ENCODE measurements around the gene RAE1. TPM values are rescaled to one million over a fixed set of nuclear protein-coding genes. Genes with fewer than 3 reads are reported as not detected.

The RAE1 gene
- total RNA-seq, 3 donors from 2014 or later (not counting 1 experiment from before 2014, with no cell fraction given): 50.3 to 66.8 (median 52.5) TPM

GRCh38 chr20:57317789-57318371 is 33.2 kb upstream of the RAE1 start:
- Histone ChIP-seq H3K27me3 (ENCODE audit: control insufficient read depth, insufficient read depth, low read length) (no peaks in the 10 kb centered on the region), H3K36me3 (ENCODE audit: control insufficient read depth, insufficient read depth, low read length) (no peaks in the 10 kb centered on the region), H3K9me3 (ENCODE audit: control insufficient read depth, insufficient read depth, low read length) (no peaks in the 10 kb centered on the region), H3K27ac (ENCODE audit: low read length) (no peak overlapping the region), H3K4me1 (ENCODE audit: control insufficient read depth, insufficient read depth, low read length) (peaks cover 19% of the 10 kb centered on the region), H3K4me3 (ENCODE audit: low read length) (no peak overlapping the region)
- peak; percentile 14 to 25 for DNase-seq
- H3K4me1 Mint-ChIP-seq: peaks cover 0 to 28% of the 10 kb centered on the region in 2 donors
- peak overlapping the region; percentile 13 for H3K4me3 Mint-ChIP-seq
- no peaks in the 10 kb centered on the region for H3K9me3 Mint-ChIP-seq
- intact Hi-C loops (cut with micrococcal nuclease): no loop called here
- no peaks in the 10 kb centered on the region for H3K36me3 Mint-ChIP-seq
- H3K27ac Mint-ChIP-seq: peak overlapping the region in 1 of 2 donors; percentile 11
- H3K27me3 Mint-ChIP-seq (ENCODE audit: low read depth in 2 of 2): peaks cover 33 to 46% of the 10 kb centered on the region in 2 donors
- TF ChIP-seq, protein P1, sequence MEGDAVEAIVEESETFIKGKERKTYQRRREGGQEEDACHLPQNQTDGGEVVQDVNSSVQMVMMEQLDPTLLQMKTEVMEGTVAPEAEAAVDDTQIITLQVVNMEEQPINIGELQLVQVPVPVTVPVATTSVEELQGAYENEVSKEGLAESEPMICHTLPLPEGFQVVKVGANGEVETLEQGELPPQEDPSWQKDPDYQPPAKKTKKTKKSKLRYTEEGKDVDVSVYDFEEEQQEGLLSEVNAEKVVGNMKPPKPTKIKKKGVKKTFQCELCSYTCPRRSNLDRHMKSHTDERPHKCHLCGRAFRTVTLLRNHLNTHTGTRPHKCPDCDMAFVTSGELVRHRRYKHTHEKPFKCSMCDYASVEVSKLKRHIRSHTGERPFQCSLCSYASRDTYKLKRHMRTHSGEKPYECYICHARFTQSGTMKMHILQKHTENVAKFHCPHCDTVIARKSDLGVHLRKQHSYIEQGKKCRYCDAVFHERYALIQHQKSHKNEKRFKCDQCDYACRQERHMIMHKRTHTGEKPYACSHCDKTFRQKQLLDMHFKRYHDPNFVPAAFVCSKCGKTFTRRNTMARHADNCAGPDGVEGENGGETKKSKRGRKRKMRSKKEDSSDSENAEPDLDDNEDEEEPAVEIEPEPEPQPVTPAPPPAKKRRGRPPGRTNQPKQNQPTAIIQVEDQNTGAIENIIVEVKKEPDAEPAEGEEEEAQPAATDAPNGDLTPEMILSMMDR (IDR thresholded peaks at IDR 0.05): no peak
- ATAC-seq: peak; percentile 62 to 88 (median 71)
- 68% methylated on average over 14 of the region's 14 CpGs for WGBS (ENCODE audit: insufficient coverage)

- Histone ChIP-seq H3K4me1 (ENCODE audit: control insufficient read depth, insufficient read depth, low read length) (peaks cover 19% of the 10 kb centered on the region), H3K27me3 (ENCODE audit: control insufficient read depth, insufficient read depth, low read length) (no peaks in the 10 kb centered on the region), H3K9me3 (ENCODE audit: control insufficient read depth, insufficient read depth, low read length) (no peaks in the 10 kb centered on the region), H3K27ac (ENCODE audit: low read length) (no peak overlapping the region), H3K4me3 (ENCODE audit: low read length) (no peak overlapping the region), H3K36me3 (ENCODE audit: control insufficient read depth, insufficient read depth, low read length) (no peaks in the 10 kb centered on the region)
- Mint-ChIP-seq H3K36me3 (no peaks in the 10 kb centered on the region), H3K27me3 (ENCODE audit: low read depth in 2 of 2) (peaks cover 37 to 44% of the 10 kb centered on the region in 2 donors), H3K4me3 (no peak overlapping the region), H3K27ac (no peak overlapping the region), H3K4me1 (peaks cover 0 to 30% of the 10 kb centered on the region in 2 donors), H3K9me3 (no peaks in the 10 kb centered on the region)
- WGBS (ENCODE audit: insufficient coverage): 85% methylated on average over 4 of the region's 4 CpGs
- intact Hi-C loops (cut with micrococcal nuclease): no loop called here
- no peak for ATAC-seq
- DNase-seq: no peak
- TF ChIP-seq, protein P1 (IDR thresholded peaks at IDR 0.05): no peak
Observed at GRCh38 chr20:57319584-57319983, 31.5 kb upstream of the RAE1 start.

- H3K4me3 Mint-ChIP-seq: no peak overlapping the region
- Histone ChIP-seq H3K4me3 (ENCODE audit: low read length) (no peak overlapping the region), H3K27me3 (ENCODE audit: control insufficient read depth, insufficient read depth, low read length) (no peaks in the 10 kb centered on the region), H3K36me3 (ENCODE audit: control insufficient read depth, insufficient read depth, low read length) (no peaks in the 10 kb centered on the region), H3K4me1 (ENCODE audit: control insufficient read depth, insufficient read depth, low read length) (peaks cover 19% of the 10 kb centered on the region), H3K9me3 (ENCODE audit: control insufficient read depth, insufficient read depth, low read length) (no peaks in the 10 kb centered on the region), H3K27ac (ENCODE audit: low read length) (no peak overlapping the region)
- WGBS (ENCODE audit: insufficient coverage): 79% methylated on average over 3 of the region's 3 CpGs
- TF ChIP-seq, protein P1 (IDR thresholded peaks at IDR 0.05): no peak
- peaks cover 0 to 28% of the 10 kb centered on the region in 2 donors for H3K4me1 Mint-ChIP-seq
- no peak overlapping the region for H3K27ac Mint-ChIP-seq
- intact Hi-C loops (cut with micrococcal nuclease): no loop called here
- ATAC-seq: no peak
- DNase-seq: no peak
- no peaks in the 10 kb centered on the region for H3K9me3 Mint-ChIP-seq
- H3K27me3 Mint-ChIP-seq (ENCODE audit: low read depth in 2 of 2): peaks cover 41 to 46% of the 10 kb centered on the region in 2 donors
- no peaks in the 10 kb centered on the region for H3K36me3 Mint-ChIP-seq
Observed at GRCh38 chr20:57320358-57320757, 30.7 kb upstream of the RAE1 start.

DNA sequence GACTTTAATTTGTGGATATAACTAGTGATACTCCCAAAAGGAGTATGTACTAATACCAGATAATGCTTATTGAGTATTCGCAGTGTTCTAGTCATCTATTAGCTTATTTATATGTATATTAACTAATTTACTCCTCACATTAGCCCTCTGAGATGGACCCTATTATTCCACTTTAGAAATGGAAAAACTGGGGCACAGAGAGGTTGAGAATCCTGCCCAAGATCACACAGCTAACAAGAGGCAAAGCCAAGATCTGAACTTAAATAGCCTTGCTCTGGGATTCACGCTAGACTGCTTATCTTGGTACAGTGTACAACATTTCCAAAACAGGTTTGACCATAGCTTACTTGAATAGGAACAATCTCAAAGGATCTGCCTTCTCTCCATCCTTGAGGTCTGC is 29.9 kb upstream of the RAE1 start:
- TF ChIP-seq, protein P1 (IDR thresholded peaks at IDR 0.05): no peak
- no peaks in the 10 kb centered on the region for H3K36me3 Mint-ChIP-seq
- H3K9me3 ChIP-seq (ENCODE audit: control insufficient read depth, insufficient read depth, low read length): no peaks in the 10 kb centered on the region
- no peaks in the 10 kb centered on the region for H3K36me3 ChIP-seq (ENCODE audit: control insufficient read depth, insufficient read depth, low read length)
- H3K4me1 ChIP-seq (ENCODE audit: control insufficient read depth, insufficient read depth, low read length): peaks cover 19% of the 10 kb centered on the region
- H3K27ac ChIP-seq (ENCODE audit: low read length): no peak overlapping the region
- no peak overlapping the region for H3K4me3 Mint-ChIP-seq
- no peak overlapping the region for H3K4me3 ChIP-seq (ENCODE audit: low read length)
- peaks cover 0 to 22% of the 10 kb centered on the region in 2 donors for H3K4me1 Mint-ChIP-seq
- intact Hi-C loops (cut with micrococcal nuclease): no loop called here
- DNase-seq (no peak), ATAC-seq (no peak)
- no peaks in the 10 kb centered on the region for H3K27me3 ChIP-seq (ENCODE audit: control insufficient read depth, insufficient read depth, low read length)
- H3K9me3 Mint-ChIP-seq: no peaks in the 10 kb centered on the region
- H3K27ac Mint-ChIP-seq: no peak overlapping the region
- peaks cover 39 to 45% of the 10 kb centered on the region in 2 donors for H3K27me3 Mint-ChIP-seq (ENCODE audit: low read depth in 2 of 2)
- WGBS (ENCODE audit: insufficient coverage): 92% methylated on average over 1 of the region's 2 CpGs
